AG04450 (cell line): ENCODE data around the gene ADNP2. TPM values are rescaled to one million over a fixed set of nuclear protein-coding genes. Genes with fewer than 3 reads are reported as not detected.
A peak's percentile ranks its signal among the peaks of the same experiment; 100 is the strongest.

ENCODE experiments used
- CTCF ChIA-PET: fragments of 300-600, 350-600 bp; formaldehyde crosslinking; extraction: SDS; loops from one replicate; lab custom pipeline; 2022; ENCODE audit warnings: antibody characterized with exemption, inconsistent platforms; lab: Charles Lee
- POLR2A ChIA-PET: fragments of 350-600 bp; formaldehyde crosslinking; extraction: SDS; loops from one replicate; lab custom pipeline; 2021; ENCODE audit warnings: antibody characterized with exemption, inconsistent platforms; lab: Yijun Ruan, JAX
- DNase-seq: peaks from one replicate; pipeline ENCODE4 v3.0.0-alpha.2; 2011; ENCODE audit warnings: low read depth, low spot score
- H3K27ac ChIP-seq: one replicate; pipeline ENCODE4 v1.5.1; 2012; ENCODE audit warnings: low read depth, low read length, control low read depth
- H3K27me3 ChIP-seq: one replicate; pipeline ENCODE4 v1.6.0; 2012; ENCODE audit warnings: low read length; ENCODE audit not compliant: control insufficient read depth, insufficient read depth
- H3K4me3 ChIP-seq: 2 replicates; pipeline ENCODE4 v1.5.1; 2011; ENCODE audit warnings: mild to moderate bottlenecking, low read depth, low read length, control low read depth
- H3K9me3 ChIP-seq: 2 replicates; pipeline ENCODE4 v1.5.1; 2012; ENCODE audit warnings: low read length; ENCODE audit not compliant: control insufficient read depth, insufficient read depth
- polyA plus RNA-seq: library from polyadenylated mRNA; depleted of rRNA; stranded (reverse); fragments of >200 nt; gene quantifications from 2 replicates; pipeline ENCODE4 v1.2.3, GENCODE V29; 2011
- TF ChIP-seq, protein P1 (sequence below): IDR thresholded peaks from 2 replicates; pipeline ENCODE4 v1.5.1; 2011; ENCODE audit warnings: low read depth, low read length, control low read depth, inconsistent platforms

Gene ADNP2
- polyA plus RNA-seq, 1 experiment: 6.8 TPM

DNA sequence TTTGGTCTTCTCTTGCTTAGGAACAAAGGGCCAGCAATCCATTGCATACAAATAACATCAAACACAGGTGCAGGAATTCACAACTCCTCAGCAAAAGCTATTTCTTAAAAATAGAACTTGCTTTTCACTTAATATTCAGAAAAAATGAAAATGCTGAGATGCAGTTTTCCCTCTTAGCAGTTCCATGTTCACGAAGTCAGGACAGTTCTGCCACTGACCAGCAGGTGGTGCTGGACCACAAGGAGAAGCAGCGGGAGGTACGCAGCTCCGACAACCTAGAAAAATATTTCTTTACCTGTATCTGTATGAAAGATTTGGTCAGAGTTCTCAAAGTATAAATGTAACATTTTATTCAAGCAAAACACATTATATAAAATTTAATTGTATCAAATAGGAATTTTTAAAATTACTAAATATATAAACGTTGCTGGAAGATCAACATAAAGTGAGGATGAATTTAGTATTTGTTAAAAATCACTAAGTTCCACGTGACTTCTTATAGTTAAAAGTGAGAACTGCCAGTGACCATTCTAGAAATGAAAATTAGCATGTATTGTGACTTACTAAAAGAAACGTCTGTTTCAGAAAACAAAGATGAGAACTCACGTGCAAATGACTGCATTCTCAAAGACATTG lies 48.8 kb downstream of the ADNP2 start:
- no peak overlapping the region for H3K4me3 ChIP-seq
- peak; percentile 51 for DNase-seq
- CTCF ChIA-PET: interaction anchor here (0.6 to 3.6 kb wide), 25 partner anchors 8 to 102 kb away, joined by 3 to 31 read pairs (median 5); partner anchors contain the start of gene PARD6G
- H3K27ac ChIP-seq: no peak overlapping the region
- no peaks in the 10 kb centered on the region for H3K27me3 ChIP-seq
- TF ChIP-seq, protein P1, sequence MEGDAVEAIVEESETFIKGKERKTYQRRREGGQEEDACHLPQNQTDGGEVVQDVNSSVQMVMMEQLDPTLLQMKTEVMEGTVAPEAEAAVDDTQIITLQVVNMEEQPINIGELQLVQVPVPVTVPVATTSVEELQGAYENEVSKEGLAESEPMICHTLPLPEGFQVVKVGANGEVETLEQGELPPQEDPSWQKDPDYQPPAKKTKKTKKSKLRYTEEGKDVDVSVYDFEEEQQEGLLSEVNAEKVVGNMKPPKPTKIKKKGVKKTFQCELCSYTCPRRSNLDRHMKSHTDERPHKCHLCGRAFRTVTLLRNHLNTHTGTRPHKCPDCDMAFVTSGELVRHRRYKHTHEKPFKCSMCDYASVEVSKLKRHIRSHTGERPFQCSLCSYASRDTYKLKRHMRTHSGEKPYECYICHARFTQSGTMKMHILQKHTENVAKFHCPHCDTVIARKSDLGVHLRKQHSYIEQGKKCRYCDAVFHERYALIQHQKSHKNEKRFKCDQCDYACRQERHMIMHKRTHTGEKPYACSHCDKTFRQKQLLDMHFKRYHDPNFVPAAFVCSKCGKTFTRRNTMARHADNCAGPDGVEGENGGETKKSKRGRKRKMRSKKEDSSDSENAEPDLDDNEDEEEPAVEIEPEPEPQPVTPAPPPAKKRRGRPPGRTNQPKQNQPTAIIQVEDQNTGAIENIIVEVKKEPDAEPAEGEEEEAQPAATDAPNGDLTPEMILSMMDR: peak; percentile 97
- POLR2A ChIA-PET: no interaction called here
- H3K9me3 ChIP-seq: no peaks in the 10 kb centered on the region; the same call in 1 of the 2 replicates

DNA sequence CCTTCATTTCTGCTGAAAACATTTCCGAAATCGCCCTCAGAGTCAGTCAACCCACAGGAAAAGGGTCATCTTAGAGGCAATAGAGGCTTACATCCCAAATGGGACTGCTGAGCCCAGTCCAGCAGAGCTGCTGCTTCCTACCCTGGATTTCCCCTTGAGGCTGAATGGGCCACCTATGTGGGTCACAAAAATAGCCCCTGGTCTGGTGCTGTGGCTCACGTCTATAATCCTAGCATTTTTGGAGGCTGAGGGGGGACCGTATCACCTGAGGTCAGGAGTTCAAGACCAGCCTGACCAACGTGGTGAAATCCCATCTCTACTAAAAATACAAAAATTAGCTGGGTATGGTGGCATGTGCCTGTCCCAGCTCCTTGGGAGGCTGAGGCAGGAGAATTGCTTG lies 49.3 kb downstream of the ADNP2 start:
- ChIA-PET CTCF (interaction anchor here (0.6 to 3.6 kb wide), 17 partner anchors 10 to 102 kb away, joined by 3 to 31 read pairs (median 7); partner anchors contain the start of gene PARD6G), POLR2A (no interaction called here)
- H3K4me3 ChIP-seq: no peak overlapping the region
- no peak overlapping the region for H3K27ac ChIP-seq
- H3K27me3 ChIP-seq: no peaks in the 10 kb centered on the region
- DNase-seq: no peak
- TF ChIP-seq, protein P1: no peak
- H3K9me3 ChIP-seq: peaks cover 4% of the 10 kb centered on the region

DNA sequence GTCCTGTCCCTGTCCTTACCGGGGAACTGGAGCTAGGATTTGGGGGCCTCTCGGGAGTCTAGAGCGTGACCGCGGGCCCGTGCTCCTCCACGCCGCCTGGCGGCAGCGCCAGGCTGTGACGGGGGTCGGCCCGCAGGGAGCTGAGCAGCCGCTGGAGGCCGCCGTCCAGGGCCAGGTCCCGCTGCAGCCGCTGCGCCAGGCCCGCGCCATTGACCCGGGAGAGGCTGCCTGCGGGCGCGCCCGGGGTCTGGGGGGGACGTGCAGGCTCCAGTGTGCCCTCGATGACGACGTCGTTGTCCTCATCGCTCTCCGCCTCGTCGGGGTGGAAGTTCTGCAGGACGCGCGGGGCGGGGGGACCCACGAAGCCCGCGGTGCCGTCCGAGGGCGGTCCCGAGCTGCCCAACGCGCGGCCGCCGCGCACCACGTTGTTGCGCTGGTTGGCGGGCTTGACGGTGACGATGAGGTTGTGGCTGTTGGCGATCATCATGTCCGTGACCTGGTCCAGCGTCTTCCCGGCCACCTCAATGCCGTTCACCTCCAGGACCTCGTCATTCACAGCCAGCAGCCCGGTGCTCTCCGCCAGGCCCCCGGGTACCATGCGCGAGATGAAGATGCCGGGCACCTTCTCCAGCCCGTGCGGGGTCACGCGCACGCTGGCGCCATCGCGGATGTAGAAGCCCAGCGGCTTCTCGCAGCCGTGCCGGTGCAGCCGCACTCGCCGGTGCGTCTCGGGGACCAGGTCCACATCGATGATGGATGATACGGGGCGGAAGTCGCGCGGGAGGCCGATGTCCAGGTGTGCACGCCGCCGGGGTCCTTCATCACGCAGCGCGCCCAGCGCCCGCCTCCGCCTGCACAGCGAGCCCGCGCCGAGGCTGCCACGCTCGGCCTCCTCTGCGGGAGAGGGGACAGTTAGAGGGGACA lies 50.9 kb downstream of the ADNP2 start:
- DNase-seq: no peak
- POLR2A ChIA-PET: no interaction called here

DNA sequence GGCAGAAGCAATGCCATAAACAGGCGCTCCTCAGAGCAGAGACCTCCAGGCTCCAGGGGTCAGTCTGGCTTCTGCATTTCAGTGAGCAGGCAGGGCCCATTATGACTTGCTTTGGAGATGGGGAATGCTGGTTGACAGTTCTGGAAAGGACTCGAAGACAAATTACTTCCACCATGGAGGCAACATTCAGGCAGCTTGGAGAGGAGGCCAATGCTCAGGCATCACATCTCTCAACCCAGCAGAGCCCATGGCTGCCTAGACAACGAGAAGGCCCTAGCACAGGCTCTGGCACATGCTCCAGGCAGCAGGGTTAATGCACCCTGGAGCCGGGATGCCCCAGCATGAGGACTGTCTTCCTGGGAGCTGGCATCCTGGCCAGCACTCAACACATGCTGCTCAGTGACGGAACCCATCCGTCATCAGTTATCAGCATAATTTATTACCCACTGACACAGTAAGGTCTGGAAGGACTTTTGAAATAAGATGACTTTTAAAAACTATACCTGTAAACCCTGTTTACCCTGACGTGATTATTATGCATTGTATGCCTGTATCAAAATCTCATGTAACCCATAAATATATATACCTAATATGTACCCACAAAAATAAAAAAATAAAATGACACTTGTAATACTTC lies 52.8 kb downstream of the ADNP2 start:
- H3K4me3 ChIP-seq: no peak overlapping the region
- ChIA-PET POLR2A (no interaction called here), CTCF (interaction anchor here (0.9 kb wide), 1 partner anchor 9 kb away, joined by 4 read pairs; no protein-coding TSS in a partner anchor)
- peaks cover 20% of the 10 kb centered on the region for H3K9me3 ChIP-seq
- TF ChIP-seq, protein P1: no peak
- H3K27ac ChIP-seq: no peak overlapping the region
- H3K27me3 ChIP-seq: no peaks in the 10 kb centered on the region
- DNase-seq: no peak

More for the DNA sequence above, 50.9 kb downstream of the ADNP2 start:
- no peak overlapping the region for H3K27ac ChIP-seq
- no peaks in the 10 kb centered on the region for H3K27me3 ChIP-seq
- CTCF ChIA-PET: interaction anchor here (0.6 to 3.5 kb wide), 7 partner anchors 11 to 101 kb away, joined by 3 to 31 read pairs (median 4); no protein-coding TSS in a partner anchor
- TF ChIP-seq, protein P1: peak; percentile 37
- no peak overlapping the region for H3K4me3 ChIP-seq
- peaks cover 20% of the 10 kb centered on the region for H3K9me3 ChIP-seq
